Body of pancreas (tissue), 4 donors: ENCODE measurements around the gene EN2. TPM values are rescaled to one million over a fixed set of nuclear protein-coding genes. Genes with fewer than 3 reads are reported as not detected.
"Not testable (repeated sequence)": the region's sequence is repeated elsewhere in the genome, so short reads cannot be mapped to it uniquely, and the experiment has no call there.

Experiments
- ATAC-seq: fragments of 150-250 bp; one replicate; pipeline ENCODE4 v1.9.1; 2016
- DNase-seq, 4 donors: peaks; one replicate each; pipeline ENCODE4 v3.0.0-alpha.2; 2019
- H3K27ac ChIP-seq, 4 donors: fragments of 200-600 bp; sonication (generic); 1 replicate in 3 of 4; 2 replicates in 1 of 4; pipeline versions ENCODE4 v1.5.1 to v1.6.1; 2016 to 2019; ENCODE audit warnings: mild to moderate bottlenecking in 1 of 4, mixed read lengths in 1 of 4, moderate library complexity in 1 of 4
- H3K27me3 ChIP-seq, 2 donors: fragments of 200-600 bp; sonication (generic); one replicate each; pipeline ENCODE4 v1.6.0; 2016; ENCODE audit warnings: mild to moderate bottlenecking in 1 of 2
- H3K36me3 ChIP-seq, 2 donors: fragments of 200-600 bp; sonication (generic); replicated peaks in 1 of 2; 2 replicates each; pipeline ENCODE4 v1.5.1; 2016; ENCODE audit warnings: low read depth in 2 of 2; ENCODE audit not compliant: insufficient read depth in 1 of 2
- H3K4me1 ChIP-seq: fragments of 200-600 bp; sonication (generic); one replicate; pipeline ENCODE4 v1.6.0; 2016
- H3K4me3 ChIP-seq, 2 donors: fragments of 200-600 bp; sonication (generic); 1 replicate in 1 of 2; 2 replicates in 1 of 2; pipeline ENCODE4 v1.5.1; 2016 to 2019
- H3K9me3 ChIP-seq, 3 donors: fragments of 200-600 bp; sonication (generic); 1 replicate in 2 of 3; 2 replicates in 1 of 3; pipeline ENCODE4 v1.5.1; 2016
- CTCF ChIP-seq, 7 experiments: fragments of 450-650 bp in 4 of 7; fragments of 200-600 bp in 3 of 7; sonication (generic) in 3 of 7; IDR thresholded peaks; one replicate each; pipeline ENCODE4 v1.5.1; 2016 to 2019; ENCODE audit warnings: antibody characterized with exemption in 7 of 7
- POLR2A ChIP-seq, 3 donors: fragments of 450-650 bp; IDR thresholded peaks; one replicate each; pipeline ENCODE4 v1.6.1; 2016; ENCODE audit warnings: antibody characterized with exemption in 3 of 3, mild to moderate bottlenecking in 2 of 3
- WGBS, 2 donors: methylation state at CpG; one replicate each; pipeline ENCODE4 v1.1.5; 2017; 5-methylcytosine and 5-hydroxymethylcytosine counted together
- intact Hi-C: fragments of 100-400 bp; cut with DNase I; formaldehyde crosslinking; loops from one replicate; pipeline ENCODE4 v1.15.1; 2023
- total RNA-seq, 2 donors: library from RNA; depleted of rRNA; stranded (reverse); fragments of >200 nt; gene quantifications; one replicate each; pipeline ENCODE4 v1.1.0, GENCODE V29; 2016

EN2 gene
- total RNA-seq, 2 donors from 2014 or later: not detected

- Histone ChIP-seq H3K36me3 (no peaks in the 10 kb centered on the region), H3K9me3 (no peaks in the 10 kb centered on the region), H3K27me3 (peaks cover 0 to 8% of the 10 kb centered on the region in 2 donors), H3K4me3 (no peak overlapping the region), H3K4me1 (peaks cover 15% of the 10 kb centered on the region), H3K27ac (no peak overlapping the region)
- TF ChIP-seq POLR2A (IDR thresholded peaks at IDR 0.05) (no peak), CTCF (IDR thresholded peaks at IDR 0.05) (no peak)
- WGBS, 2 donors: 89 to 93% methylated on average over 8 of the region's 8 CpGs
- DNase-seq (no peak), ATAC-seq (no peak)
- intact Hi-C loops: no loop called here
Observed at GRCh38 chr7:155444746-155445145, 13.2 kb upstream of the EN2 start.

GRCh38 chr7:155445606-155446005 is 12.3 kb upstream of the EN2 start:
- H3K4me3 ChIP-seq, intact Hi-C loops, H3K36me3 ChIP-seq, H3K27ac ChIP-seq, DNase-seq, H3K9me3 ChIP-seq, ATAC-seq: not testable (repeated sequence)
- WGBS, 2 donors: 71 to 76% methylated on average over 8 to 9 of the region's 9 CpGs
- Histone ChIP-seq H3K27me3 (peaks cover 0 to 16% of the 10 kb centered on the region in 2 donors), H3K4me1 (peaks cover 19% of the 10 kb centered on the region)

- Histone ChIP-seq H3K27me3 (peaks cover 0 to 33% of the 10 kb centered on the region in 2 donors), H3K27ac (no peak overlapping the region), H3K4me1 (peaks cover 19% of the 10 kb centered on the region), H3K9me3 (no peaks in the 10 kb centered on the region), H3K4me3 (no peak overlapping the region), H3K36me3 (no peaks in the 10 kb centered on the region)
- intact Hi-C loops: no loop called here
- WGBS, 2 donors: 62 to 72% methylated on average over 2 of the region's 2 CpGs
- ATAC-seq: no peak
- DNase-seq: no peak
- TF ChIP-seq POLR2A (IDR thresholded peaks at IDR 0.05): no peak
- TF ChIP-seq CTCF (IDR thresholded peaks at IDR 0.05): no peak
Observed at GRCh38 chr7:155447603-155448002, 10.3 kb upstream of the EN2 start.

GRCh38 chr7:155448632-155449007 is 9.3 kb upstream of the EN2 start:
- H3K9me3 ChIP-seq: no peaks in the 10 kb centered on the region
- intact Hi-C loops: no loop called here
- H3K27ac ChIP-seq: no peak overlapping the region
- peaks cover 22% of the 10 kb centered on the region for H3K4me1 ChIP-seq
- no peaks in the 10 kb centered on the region for H3K36me3 ChIP-seq
- TF ChIP-seq POLR2A (IDR thresholded peaks at IDR 0.05) (no peak), CTCF (IDR thresholded peaks at IDR 0.05) (no peak)
- WGBS, 2 donors: 3% methylated on average over 16 to 35 of the region's 35 CpGs
- DNase-seq (no peak), ATAC-seq (no peak)
- H3K27me3 ChIP-seq: peaks cover 0 to 43% of the 10 kb centered on the region in 2 donors
- H3K4me3 ChIP-seq: no peak overlapping the region

GRCh38 chr7:155449008-155449868 is 8.7 kb upstream of the EN2 start:
- 3% methylated on average over 12 to 69 of the region's 69 CpGs for WGBS, 2 donors
- peaks cover 28% of the 10 kb centered on the region for H3K4me1 ChIP-seq
- intact Hi-C loops: no loop called here
- no peak overlapping the region for H3K4me3 ChIP-seq
- peaks cover 0 to 47% of the 10 kb centered on the region in 2 donors for H3K27me3 ChIP-seq
- no peaks in the 10 kb centered on the region for H3K36me3 ChIP-seq
- ATAC-seq: no peak
- TF ChIP-seq POLR2A (IDR thresholded peaks at IDR 0.05): no peak
- TF ChIP-seq CTCF (IDR thresholded peaks at IDR 0.05): no peak
- DNase-seq: no peak
- H3K9me3 ChIP-seq: no peaks in the 10 kb centered on the region
- H3K27ac ChIP-seq: no peak overlapping the region
